Neural progenitor cell (in vitro differentiated cells): ENCODE data around the gene ARHGEF26. TPM values are rescaled to one million over a fixed set of nuclear protein-coding genes. Genes with fewer than 3 reads are reported as not detected.

Experiments
- DNase-seq: peaks from one replicate; pipeline ENCODE4 v3.0.0-alpha.2; 2016; ENCODE audit warnings: low spot score
- H2AFZ ChIP-seq: fragments of 200-600 bp; sonication (generic); replicated peaks from 2 replicates; pipeline ENCODE4 v1.6.1; 2016; ENCODE audit warnings: antibody characterized with exemption
- H3F3A ChIP-seq: fragments of 200-600 bp; sonication (generic); 2 replicates; pipeline ENCODE4 v1.6.1; 2016; ENCODE audit warnings: antibody characterized with exemption, low read depth
- H3K27ac ChIP-seq: fragments of 200-600 bp; sonication (generic); 2 replicates; pipeline ENCODE4 v1.5.1; 2016; ENCODE audit warnings: mild to moderate bottlenecking
- H3K27me3 ChIP-seq: fragments of 200-600 bp; sonication (generic); 2 replicates; pipeline ENCODE4 v1.6.1; 2016; ENCODE audit warnings: mild to moderate bottlenecking, moderate library complexity
- H3K36me3 ChIP-seq: fragments of 200-600 bp; sonication (generic); 2 replicates; pipeline ENCODE4 v1.5.1; 2016
- H3K4me1 ChIP-seq: fragments of 200-600 bp; sonication (generic); 2 replicates; pipeline ENCODE4 v1.6.1; 2016; ENCODE audit warnings: mixed run types
- H3K4me2 ChIP-seq: fragments of 200-600 bp; sonication (generic); 2 replicates; pipeline ENCODE4 v1.6.1; 2016
- H3K4me3 ChIP-seq: fragments of 200-600 bp; sonication (generic); 2 replicates; pipeline ENCODE4 v1.5.1; 2016
- H3K79me2 ChIP-seq: fragments of 200-600 bp; sonication (generic); 2 replicates; pipeline ENCODE4 v1.6.1; 2016; ENCODE audit warnings: low read depth
- H3K9ac ChIP-seq: fragments of 200-600 bp; sonication (generic); 2 replicates; pipeline ENCODE4 v1.6.1; 2016
- H3K9me3 ChIP-seq: fragments of 200-600 bp; sonication (generic); 2 replicates; pipeline ENCODE4 v1.5.1; 2016; ENCODE audit warnings: low read depth
- H4K20me1 ChIP-seq: fragments of 200-600 bp; sonication (generic); 2 replicates; pipeline ENCODE4 v1.6.1; 2016; ENCODE audit warnings: low read depth
- H3K27ac Mint-ChIP-seq: 3 replicates; pipeline ENCODE4 v1.8.0; 2021; ENCODE audit warnings: mixed read lengths
- H3K27me3 Mint-ChIP-seq: 2 replicates; pipeline ENCODE4 v1.8.0; 2022; ENCODE audit warnings: low read depth, mild to moderate bottlenecking, inconsistent platforms, moderate library complexity, mixed read lengths; ENCODE audit not compliant: insufficient read depth
- H3K36me3 Mint-ChIP-seq: 3 replicates; pipeline ENCODE4 v1.8.0; 2021; ENCODE audit warnings: mixed read lengths
- H3K4me1 Mint-ChIP-seq: 3 replicates; pipeline ENCODE4 v1.8.0; 2021; ENCODE audit warnings: mixed read lengths
- H3K4me3 Mint-ChIP-seq: 3 replicates; pipeline ENCODE4 v1.8.0; 2021; ENCODE audit warnings: mild to moderate bottlenecking, moderate library complexity, mixed read lengths
- H3K9me3 Mint-ChIP-seq: 3 replicates; pipeline ENCODE4 v1.8.0; 2020; ENCODE audit warnings: mixed read lengths
- EZH2 ChIP-seq: fragments of 200-600 bp; sonication (generic); IDR thresholded peaks from 2 replicates; pipeline ENCODE4 v1.6.1; 2017; ENCODE audit warnings: antibody characterized with exemption, mild to moderate bottlenecking, moderate library complexity
- EZH2phosphoT487 ChIP-seq: fragments of 200-600 bp; sonication (generic); IDR thresholded peaks from 2 replicates; pipeline ENCODE4 v1.6.1; 2017; ENCODE audit warnings: antibody characterized with exemption
- total RNA-seq: library from RNA; depleted of rRNA; stranded (reverse); fragments of >200 nt; gene quantifications from 2 replicates; pipeline ENCODE4 v1.2.3, GENCODE V29; 2015; ENCODE audit warnings: low replicate concordance
- TF ChIP-seq, protein P1 (sequence below): fragments of 200-600 bp; sonication (generic); IDR thresholded peaks from 2 replicates; pipeline ENCODE4 v1.5.1; 2017; ENCODE audit warnings: antibody characterized with exemption, mild to moderate bottlenecking

ARHGEF26 gene
- total RNA-seq, 1 donor from 2014 or later: 14.0 TPM

DNA sequence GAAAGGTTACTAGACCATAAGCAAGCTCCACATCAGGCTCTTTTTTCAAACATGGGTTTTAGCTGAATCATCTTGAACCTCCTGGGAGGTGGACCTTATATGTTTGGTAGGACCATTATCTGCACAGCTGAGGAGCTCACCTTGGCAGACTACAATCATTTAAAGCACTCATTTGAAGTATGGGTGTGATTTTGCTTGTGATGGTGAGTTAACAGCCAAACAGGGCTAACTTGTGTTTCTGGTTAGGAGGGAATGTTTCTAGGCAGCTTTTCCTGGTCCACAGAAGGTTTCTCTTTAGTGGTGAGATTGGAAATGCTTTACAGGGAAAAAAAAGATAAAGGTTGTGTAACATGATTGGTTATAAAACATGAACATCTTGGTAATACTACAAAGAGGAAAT lies 61.8 kb downstream of the ARHGEF26 start:
- Histone ChIP-seq H3K9me3 (no peaks in the 10 kb centered on the region), H2AFZ (no peak overlapping the region), H3F3A (no peaks in the 10 kb centered on the region), H3K36me3 (no peaks in the 10 kb centered on the region), H3K4me3 (no peak overlapping the region), H3K4me1 (peaks cover 13% of the 10 kb centered on the region), H3K4me2 (no peak overlapping the region), H3K9ac (no peak overlapping the region), H3K79me2 (no peaks in the 10 kb centered on the region), H4K20me1 (no peaks in the 10 kb centered on the region), H3K27me3 (no peaks in the 10 kb centered on the region), H3K27ac (no peak overlapping the region)
- no peak for DNase-seq
- Mint-ChIP-seq H3K4me1 (peaks cover 13% of the 10 kb centered on the region), H3K27me3 (peaks cover 2% of the 10 kb centered on the region), H3K36me3 (peaks cover 10% of the 10 kb centered on the region), H3K9me3 (peaks cover 2% of the 10 kb centered on the region), H3K4me3 (no peak overlapping the region), H3K27ac (no peak overlapping the region)
- TF ChIP-seq EZH2 (no peak), EZH2phosphoT487 (no peak)
- TF ChIP-seq, protein P1, sequence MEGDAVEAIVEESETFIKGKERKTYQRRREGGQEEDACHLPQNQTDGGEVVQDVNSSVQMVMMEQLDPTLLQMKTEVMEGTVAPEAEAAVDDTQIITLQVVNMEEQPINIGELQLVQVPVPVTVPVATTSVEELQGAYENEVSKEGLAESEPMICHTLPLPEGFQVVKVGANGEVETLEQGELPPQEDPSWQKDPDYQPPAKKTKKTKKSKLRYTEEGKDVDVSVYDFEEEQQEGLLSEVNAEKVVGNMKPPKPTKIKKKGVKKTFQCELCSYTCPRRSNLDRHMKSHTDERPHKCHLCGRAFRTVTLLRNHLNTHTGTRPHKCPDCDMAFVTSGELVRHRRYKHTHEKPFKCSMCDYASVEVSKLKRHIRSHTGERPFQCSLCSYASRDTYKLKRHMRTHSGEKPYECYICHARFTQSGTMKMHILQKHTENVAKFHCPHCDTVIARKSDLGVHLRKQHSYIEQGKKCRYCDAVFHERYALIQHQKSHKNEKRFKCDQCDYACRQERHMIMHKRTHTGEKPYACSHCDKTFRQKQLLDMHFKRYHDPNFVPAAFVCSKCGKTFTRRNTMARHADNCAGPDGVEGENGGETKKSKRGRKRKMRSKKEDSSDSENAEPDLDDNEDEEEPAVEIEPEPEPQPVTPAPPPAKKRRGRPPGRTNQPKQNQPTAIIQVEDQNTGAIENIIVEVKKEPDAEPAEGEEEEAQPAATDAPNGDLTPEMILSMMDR: no peak

DNA sequence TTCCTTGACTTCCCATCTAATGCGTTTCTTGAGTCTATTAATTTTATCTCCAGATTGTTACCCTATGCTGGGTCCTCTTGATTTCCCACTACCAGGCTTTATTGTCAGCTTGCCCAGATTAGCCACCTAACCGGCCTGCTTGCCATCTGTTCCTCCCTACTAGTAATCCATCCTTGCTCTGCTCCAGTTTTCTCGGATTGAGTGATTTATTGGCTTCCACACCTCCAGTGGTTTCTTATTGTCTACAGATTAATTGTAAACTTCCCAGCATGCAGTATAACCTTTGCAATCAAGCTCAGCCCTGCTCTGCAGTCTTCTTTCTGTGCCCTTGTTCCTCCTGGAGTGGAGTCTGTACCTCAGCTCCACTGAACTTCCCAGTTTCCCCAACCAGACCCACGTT lies 63.4 kb downstream of the ARHGEF26 start:
- no peak overlapping the region for H3K4me3 Mint-ChIP-seq
- no peaks in the 10 kb centered on the region for H3K36me3 ChIP-seq
- no peak overlapping the region for H3K27ac Mint-ChIP-seq
- H3K79me2 ChIP-seq: no peaks in the 10 kb centered on the region
- no peak overlapping the region for H3K4me2 ChIP-seq
- H2AFZ ChIP-seq: no peak overlapping the region
- no peaks in the 10 kb centered on the region for H3K9me3 Mint-ChIP-seq
- peaks cover 2% of the 10 kb centered on the region for H3K27me3 Mint-ChIP-seq
- no peak overlapping the region for H3K4me3 ChIP-seq
- TF ChIP-seq, protein P1: no peak
- TF ChIP-seq EZH2phosphoT487: no peak
- no peak for TF ChIP-seq EZH2
- H3K27me3 ChIP-seq: no peaks in the 10 kb centered on the region
- H3K4me1 Mint-ChIP-seq: peaks cover 13% of the 10 kb centered on the region
- no peak overlapping the region for H3K27ac ChIP-seq
- H3K9me3 ChIP-seq: no peaks in the 10 kb centered on the region
- peaks cover 13% of the 10 kb centered on the region for H3K4me1 ChIP-seq
- no peak for DNase-seq
- no peak overlapping the region for H3K9ac ChIP-seq
- peaks cover 18% of the 10 kb centered on the region for H3K36me3 Mint-ChIP-seq
- no peaks in the 10 kb centered on the region for H3F3A ChIP-seq
- no peaks in the 10 kb centered on the region for H4K20me1 ChIP-seq

DNA sequence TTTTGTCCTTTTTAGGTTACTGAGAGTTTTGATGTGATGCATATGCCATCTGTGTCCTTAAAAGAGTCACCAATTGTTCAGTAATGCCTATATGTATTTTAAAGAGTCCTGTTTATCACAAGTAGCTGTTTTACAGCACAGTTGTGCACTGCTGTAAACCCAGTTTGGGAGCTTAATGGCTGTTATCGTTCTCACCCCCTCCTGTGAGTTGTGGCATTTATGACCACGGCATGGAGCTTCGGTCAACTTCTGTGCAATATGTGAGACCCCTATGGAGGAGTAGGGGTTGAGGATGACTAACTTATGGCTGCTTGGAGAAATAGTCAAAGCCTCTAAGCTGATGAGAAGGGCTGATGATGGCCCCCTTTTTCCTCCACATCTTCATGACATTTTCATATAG lies 67.2 kb downstream of the ARHGEF26 start:
- Histone ChIP-seq H3K4me1 (no peaks in the 10 kb centered on the region), H3K27me3 (no peaks in the 10 kb centered on the region), H3K27ac (no peak overlapping the region), H3K4me3 (no peak overlapping the region), H3K36me3 (peaks cover 4% of the 10 kb centered on the region), H3K9ac (no peak overlapping the region), H3K4me2 (no peak overlapping the region), H4K20me1 (no peaks in the 10 kb centered on the region), H3K9me3 (no peaks in the 10 kb centered on the region), H3K79me2 (no peaks in the 10 kb centered on the region), H3F3A (no peaks in the 10 kb centered on the region), H2AFZ (no peak overlapping the region)
- Mint-ChIP-seq H3K27ac (no peak overlapping the region), H3K27me3 (peaks cover 2% of the 10 kb centered on the region), H3K9me3 (no peaks in the 10 kb centered on the region), H3K4me1 (peaks cover 2% of the 10 kb centered on the region), H3K4me3 (no peak overlapping the region), H3K36me3 (peaks cover 21% of the 10 kb centered on the region)
- DNase-seq: no peak
- no peak for TF ChIP-seq EZH2phosphoT487
- TF ChIP-seq, protein P1: no peak
- no peak for TF ChIP-seq EZH2
